Measurements from ENCODE around the gene PDE8B. TPM values are rescaled to one million over a fixed set of nuclear protein-coding genes. Genes with fewer than 3 reads are reported as not detected.

The PDE8B gene
- total and polyA plus RNA-seq, 2 experiments from 2014 or later = 0.45 to 0.91 TPM

DNA sequence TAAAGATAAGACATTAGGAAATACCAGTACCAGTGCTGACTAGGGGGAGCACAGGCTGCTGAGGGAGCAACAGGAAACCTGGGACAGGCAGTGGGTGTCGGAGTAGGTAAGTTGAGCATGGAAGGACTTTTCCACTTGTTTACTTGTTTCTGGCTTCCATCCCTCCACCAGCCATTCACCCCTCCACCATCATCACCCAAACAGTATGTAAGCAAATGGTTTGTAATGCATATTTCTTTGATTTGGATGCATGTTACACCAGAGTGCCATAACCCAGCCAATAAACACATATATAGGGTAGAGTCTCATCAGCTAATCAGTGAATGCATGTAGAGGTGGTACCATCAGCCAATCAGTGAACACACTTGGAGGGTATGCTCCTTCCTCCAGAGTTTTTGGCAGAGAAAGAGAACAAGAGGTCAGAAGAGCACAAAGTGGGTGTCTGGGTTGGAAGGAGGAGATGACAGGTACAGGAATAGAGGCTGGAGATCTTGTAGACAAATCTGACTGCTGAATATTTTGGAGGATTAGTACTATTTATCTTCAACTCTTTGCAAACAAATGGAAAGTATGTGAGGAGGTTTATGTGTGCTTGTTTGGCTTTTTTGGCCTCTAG lies 37.7 kb upstream of the PDE8B start (continued):
- no peak for TF ChIP-seq CREB1 (CRISPR knock-in tag; IDR thresholded peaks at IDR 0.05; ENCODE audit: low read depth)
- TF ChIP-seq ZNF331 (CRISPR knock-in tag; IDR thresholded peaks at IDR 0.05; ENCODE audit: low read depth) = no peak
- no peak for TF ChIP-seq JUNB (IDR thresholded peaks at IDR 0.05; ENCODE audit: unreplicated experiment)
- TF ChIP-seq NANOG (IDR thresholded peaks at IDR 0.05; ENCODE audit: borderline replicate concordance) = no peak
- TF ChIP-seq EZH2 (IDR thresholded peaks at IDR 0.05; ENCODE audit: low read depth, unreplicated experiment) = no peak

DNA sequence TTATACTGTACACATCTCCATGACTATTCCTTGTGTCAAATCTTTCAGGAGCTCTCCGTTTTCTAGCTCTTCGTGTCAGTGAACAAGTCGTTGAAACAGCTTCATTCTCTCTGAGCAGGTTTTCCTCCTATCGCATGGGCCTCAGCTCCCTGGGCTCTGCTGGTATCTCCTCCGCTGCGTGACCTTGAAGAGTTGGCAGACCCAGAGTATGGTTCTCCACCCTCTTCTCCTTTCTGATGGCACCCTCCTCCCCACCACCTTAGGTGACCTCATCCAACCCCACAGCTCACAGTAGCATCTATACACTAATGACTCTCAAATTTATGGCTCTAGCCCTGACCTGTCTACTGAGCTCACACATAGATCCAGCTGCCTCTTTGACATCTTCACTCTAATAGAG lies 36.0 kb upstream of the PDE8B start:
- DNase-seq (ENCODE audit: low spot score) = no peak
- Histone ChIP-seq H2AFZ (no peak overlapping the region), H3K79me2 (replicated peaks; ENCODE audit: insufficient read depth) (no peaks in the 10 kb centered on the region), H3K4me3 (no peak overlapping the region), H4K20me1 (replicated peaks; ENCODE audit: insufficient read depth) (no peaks in the 10 kb centered on the region; the same call in 1 of the 2 replicates), H3K4me2 (no peak overlapping the region), H3K9me2 (ENCODE audit: insufficient read depth) (no peaks in the 10 kb centered on the region; the same call in 1 of the 2 replicates), H3K27me3 (ENCODE audit: insufficient read depth) (peaks cover 9% of the 10 kb centered on the region), H3K27ac (ENCODE audit: low read depth) (no peak overlapping the region), H3K4me1 (ENCODE audit: insufficient read depth) (peaks cover 5% of the 10 kb centered on the region), H3F3A (replicated peaks; ENCODE audit: low read depth) (no peaks in the 10 kb centered on the region), H3K36me3 (ENCODE audit: insufficient read depth) (no peaks in the 10 kb centered on the region)
- no peak for ATAC-seq
- no peak overlapping the region for H3K27ac Mint-ChIP-seq
- no peaks in the 10 kb centered on the region for H3K9me3 Mint-ChIP-seq
- no peaks in the 10 kb centered on the region for H3K36me3 Mint-ChIP-seq (ENCODE audit: low read depth)
- no peak overlapping the region for H3K4me3 Mint-ChIP-seq
- peaks cover 4% of the 10 kb centered on the region for H3K27me3 Mint-ChIP-seq (ENCODE audit: insufficient read depth, low read depth, poor library complexity)
- no peaks in the 10 kb centered on the region for H3K4me1 Mint-ChIP-seq
- TF ChIP-seq, protein P1, sequence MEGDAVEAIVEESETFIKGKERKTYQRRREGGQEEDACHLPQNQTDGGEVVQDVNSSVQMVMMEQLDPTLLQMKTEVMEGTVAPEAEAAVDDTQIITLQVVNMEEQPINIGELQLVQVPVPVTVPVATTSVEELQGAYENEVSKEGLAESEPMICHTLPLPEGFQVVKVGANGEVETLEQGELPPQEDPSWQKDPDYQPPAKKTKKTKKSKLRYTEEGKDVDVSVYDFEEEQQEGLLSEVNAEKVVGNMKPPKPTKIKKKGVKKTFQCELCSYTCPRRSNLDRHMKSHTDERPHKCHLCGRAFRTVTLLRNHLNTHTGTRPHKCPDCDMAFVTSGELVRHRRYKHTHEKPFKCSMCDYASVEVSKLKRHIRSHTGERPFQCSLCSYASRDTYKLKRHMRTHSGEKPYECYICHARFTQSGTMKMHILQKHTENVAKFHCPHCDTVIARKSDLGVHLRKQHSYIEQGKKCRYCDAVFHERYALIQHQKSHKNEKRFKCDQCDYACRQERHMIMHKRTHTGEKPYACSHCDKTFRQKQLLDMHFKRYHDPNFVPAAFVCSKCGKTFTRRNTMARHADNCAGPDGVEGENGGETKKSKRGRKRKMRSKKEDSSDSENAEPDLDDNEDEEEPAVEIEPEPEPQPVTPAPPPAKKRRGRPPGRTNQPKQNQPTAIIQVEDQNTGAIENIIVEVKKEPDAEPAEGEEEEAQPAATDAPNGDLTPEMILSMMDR (conservative IDR thresholded peaks at IDR 0.05; ENCODE audit: low read depth in 2 of 2) = no peak
- TF ChIP-seq, protein P2, sequence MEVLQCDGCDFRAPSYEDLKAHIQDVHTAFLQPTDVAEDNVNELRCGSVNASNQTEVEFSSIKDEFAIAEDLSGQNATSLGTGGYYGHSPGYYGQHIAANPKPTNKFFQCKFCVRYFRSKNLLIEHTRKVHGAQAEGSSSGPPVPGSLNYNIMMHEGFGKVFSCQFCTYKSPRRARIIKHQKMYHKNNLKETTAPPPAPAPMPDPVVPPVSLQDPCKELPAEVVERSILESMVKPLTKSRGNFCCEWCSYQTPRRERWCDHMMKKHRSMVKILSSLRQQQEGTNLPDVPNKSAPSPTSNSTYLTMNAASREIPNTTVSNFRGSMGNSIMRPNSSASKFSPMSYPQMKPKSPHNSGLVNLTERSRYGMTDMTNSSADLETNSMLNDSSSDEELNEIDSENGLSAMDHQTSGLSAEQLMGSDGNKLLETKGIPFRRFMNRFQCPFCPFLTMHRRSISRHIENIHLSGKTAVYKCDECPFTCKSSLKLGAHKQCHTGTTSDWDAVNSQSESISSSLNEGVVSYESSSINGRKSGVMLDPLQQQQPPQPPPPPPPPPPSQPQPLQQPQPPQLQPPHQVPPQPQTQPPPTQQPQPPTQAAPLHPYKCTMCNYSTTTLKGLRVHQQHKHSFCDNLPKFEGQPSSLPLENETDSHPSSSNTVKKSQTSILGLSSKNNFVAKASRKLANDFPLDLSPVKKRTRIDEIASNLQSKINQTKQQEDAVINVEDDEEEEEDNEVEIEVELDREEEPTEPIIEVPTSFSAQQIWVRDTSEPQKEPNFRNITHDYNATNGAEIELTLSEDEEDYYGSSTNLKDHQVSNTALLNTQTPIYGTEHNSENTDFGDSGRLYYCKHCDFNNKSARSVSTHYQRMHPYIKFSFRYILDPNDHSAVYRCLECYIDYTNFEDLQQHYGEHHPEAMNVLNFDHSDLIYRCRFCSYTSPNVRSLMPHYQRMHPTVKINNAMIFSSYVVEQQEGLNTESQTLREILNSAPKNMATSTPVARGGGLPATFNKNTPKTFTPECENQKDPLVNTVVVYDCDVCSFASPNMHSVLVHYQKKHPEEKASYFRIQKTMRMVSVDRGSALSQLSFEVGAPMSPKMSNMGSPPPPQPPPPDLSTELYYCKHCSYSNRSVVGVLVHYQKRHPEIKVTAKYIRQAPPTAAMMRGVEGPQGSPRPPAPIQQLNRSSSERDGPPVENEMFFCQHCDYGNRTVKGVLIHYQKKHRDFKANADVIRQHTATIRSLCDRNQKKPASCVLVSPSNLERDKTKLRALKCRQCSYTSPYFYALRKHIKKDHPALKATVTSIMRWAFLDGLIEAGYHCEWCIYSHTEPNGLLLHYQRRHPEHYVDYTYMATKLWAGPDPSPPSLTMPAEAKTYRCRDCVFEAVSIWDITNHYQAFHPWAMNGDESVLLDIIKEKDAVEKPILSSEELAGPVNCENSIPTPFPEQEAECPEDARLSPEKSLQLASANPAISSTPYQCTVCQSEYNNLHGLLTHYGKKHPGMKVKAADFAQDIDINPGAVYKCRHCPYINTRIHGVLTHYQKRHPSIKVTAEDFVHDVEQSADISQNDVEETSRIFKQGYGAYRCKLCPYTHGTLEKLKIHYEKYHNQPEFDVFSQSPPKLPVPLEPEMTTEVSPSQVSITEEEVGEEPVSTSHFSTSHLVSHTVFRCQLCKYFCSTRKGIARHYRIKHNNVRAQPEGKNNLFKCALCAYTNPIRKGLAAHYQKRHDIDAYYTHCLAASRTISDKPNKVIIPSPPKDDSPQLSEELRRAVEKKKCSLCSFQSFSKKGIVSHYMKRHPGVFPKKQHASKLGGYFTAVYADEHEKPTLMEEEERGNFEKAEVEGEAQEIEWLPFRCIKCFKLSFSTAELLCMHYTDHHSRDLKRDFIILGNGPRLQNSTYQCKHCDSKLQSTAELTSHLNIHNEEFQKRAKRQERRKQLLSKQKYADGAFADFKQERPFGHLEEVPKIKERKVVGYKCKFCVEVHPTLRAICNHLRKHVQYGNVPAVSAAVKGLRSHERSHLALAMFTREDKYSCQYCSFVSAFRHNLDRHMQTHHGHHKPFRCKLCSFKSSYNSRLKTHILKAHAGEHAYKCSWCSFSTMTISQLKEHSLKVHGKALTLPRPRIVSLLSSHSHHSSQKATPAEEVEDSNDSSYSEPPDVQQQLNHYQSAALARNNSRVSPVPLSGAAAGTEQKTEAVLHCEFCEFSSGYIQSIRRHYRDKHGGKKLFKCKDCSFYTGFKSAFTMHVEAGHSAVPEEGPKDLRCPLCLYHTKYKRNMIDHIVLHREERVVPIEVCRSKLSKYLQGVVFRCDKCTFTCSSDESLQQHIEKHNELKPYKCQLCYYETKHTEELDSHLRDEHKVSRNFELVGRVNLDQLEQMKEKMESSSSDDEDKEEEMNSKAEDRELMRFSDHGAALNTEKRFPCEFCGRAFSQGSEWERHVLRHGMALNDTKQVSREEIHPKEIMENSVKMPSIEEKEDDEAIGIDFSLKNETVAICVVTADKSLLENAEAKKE (CRISPR knock-in tag; IDR thresholded peaks at IDR 0.05) = no peak
- TF ChIP-seq, protein P3, sequence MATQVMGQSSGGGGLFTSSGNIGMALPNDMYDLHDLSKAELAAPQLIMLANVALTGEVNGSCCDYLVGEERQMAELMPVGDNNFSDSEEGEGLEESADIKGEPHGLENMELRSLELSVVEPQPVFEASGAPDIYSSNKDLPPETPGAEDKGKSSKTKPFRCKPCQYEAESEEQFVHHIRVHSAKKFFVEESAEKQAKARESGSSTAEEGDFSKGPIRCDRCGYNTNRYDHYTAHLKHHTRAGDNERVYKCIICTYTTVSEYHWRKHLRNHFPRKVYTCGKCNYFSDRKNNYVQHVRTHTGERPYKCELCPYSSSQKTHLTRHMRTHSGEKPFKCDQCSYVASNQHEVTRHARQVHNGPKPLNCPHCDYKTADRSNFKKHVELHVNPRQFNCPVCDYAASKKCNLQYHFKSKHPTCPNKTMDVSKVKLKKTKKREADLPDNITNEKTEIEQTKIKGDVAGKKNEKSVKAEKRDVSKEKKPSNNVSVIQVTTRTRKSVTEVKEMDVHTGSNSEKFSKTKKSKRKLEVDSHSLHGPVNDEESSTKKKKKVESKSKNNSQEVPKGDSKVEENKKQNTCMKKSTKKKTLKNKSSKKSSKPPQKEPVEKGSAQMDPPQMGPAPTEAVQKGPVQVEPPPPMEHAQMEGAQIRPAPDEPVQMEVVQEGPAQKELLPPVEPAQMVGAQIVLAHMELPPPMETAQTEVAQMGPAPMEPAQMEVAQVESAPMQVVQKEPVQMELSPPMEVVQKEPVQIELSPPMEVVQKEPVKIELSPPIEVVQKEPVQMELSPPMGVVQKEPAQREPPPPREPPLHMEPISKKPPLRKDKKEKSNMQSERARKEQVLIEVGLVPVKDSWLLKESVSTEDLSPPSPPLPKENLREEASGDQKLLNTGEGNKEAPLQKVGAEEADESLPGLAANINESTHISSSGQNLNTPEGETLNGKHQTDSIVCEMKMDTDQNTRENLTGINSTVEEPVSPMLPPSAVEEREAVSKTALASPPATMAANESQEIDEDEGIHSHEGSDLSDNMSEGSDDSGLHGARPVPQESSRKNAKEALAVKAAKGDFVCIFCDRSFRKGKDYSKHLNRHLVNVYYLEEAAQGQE (IDR thresholded peaks at IDR 0.05; ENCODE audit: unreplicated experiment) = no peak
- TF ChIP-seq ZNF114 (CRISPR knock-in tag; IDR thresholded peaks at IDR 0.05) (no peak), ZNF331 (CRISPR knock-in tag; IDR thresholded peaks at IDR 0.05; ENCODE audit: low read depth) (no peak), EZH2phosphoT487 (IDR thresholded peaks at IDR 0.05; ENCODE audit: unreplicated experiment) (no peak), CREB1 (CRISPR knock-in tag; IDR thresholded peaks at IDR 0.05; ENCODE audit: low read depth) (no peak), EZH2 (IDR thresholded peaks at IDR 0.05; ENCODE audit: low read depth, unreplicated experiment) (no peak), JUNB (IDR thresholded peaks at IDR 0.05; ENCODE audit: unreplicated experiment) (no peak), POLR2AphosphoS5 (IDR thresholded peaks at IDR 0.05; ENCODE audit: low read depth) (no peak), NANOG (IDR thresholded peaks at IDR 0.05; ENCODE audit: borderline replicate concordance) (no peak)
- TF ChIP-seq, protein P4, sequence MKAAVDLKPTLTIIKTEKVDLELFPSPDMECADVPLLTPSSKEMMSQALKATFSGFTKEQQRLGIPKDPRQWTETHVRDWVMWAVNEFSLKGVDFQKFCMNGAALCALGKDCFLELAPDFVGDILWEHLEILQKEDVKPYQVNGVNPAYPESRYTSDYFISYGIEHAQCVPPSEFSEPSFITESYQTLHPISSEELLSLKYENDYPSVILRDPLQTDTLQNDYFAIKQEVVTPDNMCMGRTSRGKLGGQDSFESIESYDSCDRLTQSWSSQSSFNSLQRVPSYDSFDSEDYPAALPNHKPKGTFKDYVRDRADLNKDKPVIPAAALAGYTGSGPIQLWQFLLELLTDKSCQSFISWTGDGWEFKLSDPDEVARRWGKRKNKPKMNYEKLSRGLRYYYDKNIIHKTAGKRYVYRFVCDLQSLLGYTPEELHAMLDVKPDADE (IDR thresholded peaks at IDR 0.05) = no peak

Data from GM23338 (cell line).